Measurements from ENCODE around the gene MYL12B.

GRCh38 chr18:3213300-3214059 lies 48.5 kb upstream of the MYL12B start:
- no peak for TF ChIP-seq POLR2AphosphoS5 (IDR thresholded peaks at IDR 0.05; ENCODE audit: borderline replicate concordance, low read depth, low read length)
- TF ChIP-seq EZH2 (IDR thresholded peaks at IDR 0.05), result no peak
